ENCODE measurements around the gene MS4A15. TPM values are rescaled to one million over a fixed set of nuclear protein-coding genes. Genes with fewer than 3 reads are reported as not detected.

MS4A15 gene
- total RNA-seq, 1 donor from 2014 or later = not detected

GRCh38 chr11:60825790-60826189 lies 69.1 kb downstream of the MS4A15 start:
- no peak overlapping the region for H3K4me3 ChIP-seq
- no peaks in the 10 kb centered on the region for H4K20me1 ChIP-seq (ENCODE audit: low read depth)
- H3K9me3 ChIP-seq (ENCODE audit: low read depth) = no peaks in the 10 kb centered on the region
- Mint-ChIP-seq H3K27me3 (ENCODE audit: insufficient read depth, low read depth) (peaks cover 8% of the 10 kb centered on the region), H3K4me1 (no peaks in the 10 kb centered on the region), H3K27ac (no peak overlapping the region), H3K4me3 (no peak overlapping the region), H3K9me3 (no peaks in the 10 kb centered on the region), H3K36me3 (no peaks in the 10 kb centered on the region)
- TF ChIP-seq, protein P1, sequence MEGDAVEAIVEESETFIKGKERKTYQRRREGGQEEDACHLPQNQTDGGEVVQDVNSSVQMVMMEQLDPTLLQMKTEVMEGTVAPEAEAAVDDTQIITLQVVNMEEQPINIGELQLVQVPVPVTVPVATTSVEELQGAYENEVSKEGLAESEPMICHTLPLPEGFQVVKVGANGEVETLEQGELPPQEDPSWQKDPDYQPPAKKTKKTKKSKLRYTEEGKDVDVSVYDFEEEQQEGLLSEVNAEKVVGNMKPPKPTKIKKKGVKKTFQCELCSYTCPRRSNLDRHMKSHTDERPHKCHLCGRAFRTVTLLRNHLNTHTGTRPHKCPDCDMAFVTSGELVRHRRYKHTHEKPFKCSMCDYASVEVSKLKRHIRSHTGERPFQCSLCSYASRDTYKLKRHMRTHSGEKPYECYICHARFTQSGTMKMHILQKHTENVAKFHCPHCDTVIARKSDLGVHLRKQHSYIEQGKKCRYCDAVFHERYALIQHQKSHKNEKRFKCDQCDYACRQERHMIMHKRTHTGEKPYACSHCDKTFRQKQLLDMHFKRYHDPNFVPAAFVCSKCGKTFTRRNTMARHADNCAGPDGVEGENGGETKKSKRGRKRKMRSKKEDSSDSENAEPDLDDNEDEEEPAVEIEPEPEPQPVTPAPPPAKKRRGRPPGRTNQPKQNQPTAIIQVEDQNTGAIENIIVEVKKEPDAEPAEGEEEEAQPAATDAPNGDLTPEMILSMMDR (IDR thresholded peaks at IDR 0.05) = no peak
- TF ChIP-seq EZH2phosphoT487 (IDR thresholded peaks at IDR 0.05) (no peak), EZH2 (IDR thresholded peaks at IDR 0.05) (no peak)
- no peak for DNase-seq (ENCODE audit: low spot score)
- H3K4me2 ChIP-seq = no peak overlapping the region
- no peaks in the 10 kb centered on the region for H3K27me3 ChIP-seq
- H3K9ac ChIP-seq = no peak overlapping the region
- H3K27ac ChIP-seq = no peak overlapping the region
- no peak overlapping the region for H2AFZ ChIP-seq (replicated peaks)
- no peaks in the 10 kb centered on the region for H3K4me1 ChIP-seq
- H3K79me2 ChIP-seq (ENCODE audit: low read depth) = no peaks in the 10 kb centered on the region
- no peaks in the 10 kb centered on the region for H3F3A ChIP-seq (ENCODE audit: low read depth)
- no peaks in the 10 kb centered on the region for H3K36me3 ChIP-seq

Other genes with a start within 250 kb of the MS4A15 start
- not detected in 2 replicates for gene MS4A13, start 241.5 kb upstream of the MS4A15 start, total RNA-seq (ENCODE audit: low replicate concordance)
- not detected in 2 replicates for gene MS4A8, start 57.3 kb upstream of the MS4A15 start, total RNA-seq (ENCODE audit: low replicate concordance)
- gene MS4A18, start 32.1 kb upstream of the MS4A15 start, total RNA-seq (ENCODE audit: low replicate concordance) = not detected in 2 replicates
- not detected in 2 replicates for gene MS4A10, start 28.5 kb downstream of the MS4A15 start, total RNA-seq (ENCODE audit: low replicate concordance)
- gene CCDC86, start 85.2 kb downstream of the MS4A15 start, total RNA-seq (ENCODE audit: low replicate concordance) = 3.3 and 9.5 TPM in 2 replicates
- gene PTGDR2, start 99.1 kb downstream of the MS4A15 start, total RNA-seq (ENCODE audit: low replicate concordance) = 0.06 TPM in 1 of 2 replicates, not detected in the other
- gene ZP1, start 110.7 kb downstream of the MS4A15 start, total RNA-seq (ENCODE audit: low replicate concordance) = not detected in 2 replicates
- gene PRPF19, start 149.7 kb downstream of the MS4A15 start, total RNA-seq (ENCODE audit: low replicate concordance) = 34.5 and 72.7 TPM in 2 replicates
- 22.4 and 23.6 TPM in 2 replicates for gene TMEM109, start 157.3 kb downstream of the MS4A15 start, total RNA-seq (ENCODE audit: low replicate concordance)
- 34.0 and 77.2 TPM in 2 replicates for gene TMEM132A, start 167.6 kb downstream of the MS4A15 start, total RNA-seq (ENCODE audit: low replicate concordance)
- gene SLC15A3, start 195.3 kb downstream of the MS4A15 start, total RNA-seq (ENCODE audit: low replicate concordance) = 1.4 and 3.3 TPM in 2 replicates
- not detected in 2 replicates for gene CD6, start 214.8 kb downstream of the MS4A15 start, total RNA-seq (ENCODE audit: low replicate concordance)